Fibroblast of mammary gland (primary cell): ENCODE measurements around the gene TPK1.

Experiments
- DNase-seq: peaks from one replicate; pipeline ENCODE4 v3.0.0-alpha.2; 2010; ENCODE audit warnings: low read depth
- H3K4me3 ChIP-seq: 2 replicates; pipeline ENCODE4 v1.5.1; 2011; ENCODE audit warnings: low read depth, mild to moderate bottlenecking, low read length, moderate library complexity; ENCODE audit not compliant: control insufficient read depth
- CTCF ChIP-seq: conservative IDR thresholded peaks from 2 replicates; pipeline ENCODE4 v1.5.1; 2011; ENCODE audit warnings: low read depth, low read length, inconsistent platforms; ENCODE audit not compliant: control insufficient read depth, insufficient read depth

Gene TPK1

GRCh38 chr7:144656965-144657517 lies 178.8 kb downstream of the TPK1 start:
- no peak for TF ChIP-seq CTCF
- no peak overlapping the region for H3K4me3 ChIP-seq
- no peak for DNase-seq

- DNase-seq, result no peak
- no peak for TF ChIP-seq CTCF
- H3K4me3 ChIP-seq, result no peak overlapping the region
These were observed 182.4 kb downstream of the TPK1 start for GRCh38 chr7:144653449-144653848.

- no peak overlapping the region for H3K4me3 ChIP-seq
- TF ChIP-seq CTCF, result no peak
- DNase-seq, result no peak
These were observed 185.4 kb downstream of the TPK1 start for GRCh38 chr7:144650439-144650838.

- no peak overlapping the region for H3K4me3 ChIP-seq
- no peak for DNase-seq
- no peak for TF ChIP-seq CTCF
These were observed 186.7 kb downstream of the TPK1 start for GRCh38 chr7:144649120-144649519.

- no peak for DNase-seq
- no peak overlapping the region for H3K4me3 ChIP-seq
- TF ChIP-seq CTCF, result no peak
These were observed 194.3 kb downstream of the TPK1 start for GRCh38 chr7:144641389-144642044.

- no peak overlapping the region for H3K4me3 ChIP-seq
- TF ChIP-seq CTCF, result no peak
- no peak for DNase-seq
These were observed 203.1 kb downstream of the TPK1 start for GRCh38 chr7:144632724-144633123.
